Measurements from ENCODE around the gene EDA2R. TPM values are rescaled to one million over a fixed set of nuclear protein-coding genes. Genes with fewer than 3 reads are reported as not detected.

The EDA2R gene
- total RNA-seq (2022; extraction: Qiagen RNA extraction; ENCODE audit: low read depth), result 11.5 to 15.2 TPM (median 14.7 TPM) in 5 replicates

DNA sequence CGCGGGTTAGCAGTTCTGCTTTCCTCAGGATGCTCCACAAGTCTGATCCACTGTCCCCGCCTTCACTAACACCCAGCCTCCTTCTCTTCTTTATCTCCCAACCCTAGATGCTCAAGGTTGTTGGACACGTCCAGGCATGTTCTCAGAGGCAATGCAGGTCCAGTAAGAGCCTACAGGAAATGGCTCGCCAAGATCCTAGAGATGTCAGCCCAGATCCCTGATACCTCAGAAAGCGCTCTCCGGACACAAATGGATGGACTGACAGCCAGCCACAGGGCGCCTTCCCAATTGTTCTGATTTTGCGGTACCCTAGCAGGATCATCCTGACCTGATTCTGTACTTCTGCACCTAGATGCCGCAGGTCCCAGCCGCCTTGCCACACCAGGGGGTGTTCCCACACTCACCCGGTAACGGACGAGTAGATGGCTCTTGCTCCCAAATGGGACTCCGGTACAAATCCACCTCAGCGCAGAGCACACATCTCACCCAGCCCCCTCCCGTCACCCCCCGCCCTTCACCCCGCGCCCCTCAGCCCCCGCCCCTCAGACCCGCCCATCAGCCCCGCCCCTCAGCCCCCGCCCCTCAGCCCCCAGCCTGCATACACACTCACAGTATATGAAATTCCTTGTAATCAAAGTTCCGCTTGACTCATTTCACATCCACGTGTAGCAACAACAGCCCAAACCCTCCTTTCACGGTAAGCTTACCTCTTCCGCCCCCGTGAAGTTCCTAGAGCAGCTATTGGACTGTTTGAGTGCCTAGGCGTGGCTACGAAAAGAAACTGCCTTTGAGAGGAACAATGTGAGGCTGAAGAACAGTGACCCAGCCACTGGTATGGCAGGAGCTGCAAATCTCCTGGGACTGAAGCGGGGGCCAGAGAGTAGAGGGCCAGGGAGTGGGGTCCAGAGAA is at the start of gene EDA2R:
Gene EDA2R (minus strand): TSS at position 488 of the 910 bp plus-strand sequence. CDS start 23,058 bp downstream, outside the sequence.

